HepG2 (cell line): ENCODE results near the gene THSD4. TPM values are rescaled to one million over a fixed set of nuclear protein-coding genes. Genes with fewer than 3 reads are reported as not detected.

Source experiments
- ATAC-seq: fragments of 200-7000 bp; cut with Tn5 transposase; 3 replicates; pipeline ENCODE4 v1.9.1; 2020; ENCODE audit warnings: mild to moderate bottlenecking, moderate library complexity
- BruUV-seq: library from RNA; stranded (reverse); fragments of 400-500 nt; replicated peaks from 2 replicates; lab custom pipeline; 2021; lab: Mats Ljungman, UMichigan
- CTCF ChIA-PET: fragments of 300-600 bp; formaldehyde crosslinking; extraction: SDS; loops from one replicate; lab custom pipeline; 2021; ENCODE audit warnings: low total read pairs, inconsistent platforms, low intra/inter-chr PET ratio; lab: Yijun Ruan, JAX
- POLR2A ChIA-PET: fragments of 350-600 bp; sonication (Branson Sonifier 250); formaldehyde crosslinking; loops from one replicate; lab custom pipeline; 2020; ENCODE audit warnings: antibody characterized with exemption, inconsistent platforms; lab: Yijun Ruan, JAX
- DNase-seq: peaks from one replicate; pipeline ENCODE4 v3.0.0-alpha.2; 2015; ENCODE audit warnings: low spot score
- FAIRE-seq: peaks from 3 replicates; lab custom pipeline; 2011; peaks lifted over from hg19 to GRCh38; lab: Jason Lieb, UNC
- H2AFZ ChIP-seq: one replicate; pipeline ENCODE4 v1.6.1; 2011; ENCODE audit warnings: low read length, inconsistent platforms
- H3K27ac ChIP-seq: fragments of 300-600 bp; 3 replicates; pipeline ENCODE4 v1.8.0; 2011; ENCODE audit warnings: mixed run types, mild to moderate bottlenecking, mixed read lengths, low read length, inconsistent platforms; ENCODE audit not compliant: insufficient read depth; ENCODE audit errors: extremely low read length
- H3K27me3 ChIP-seq, 2 experiments: fragments of 200-600 bp in 1 of 2; 2 replicates in 1 of 2; 3 replicates in 1 of 2; pipeline versions ENCODE4 v1.6.0 to v1.8.0; 2011; ENCODE audit warnings: low read length in 2 of 2, mild to moderate bottlenecking in 2 of 2, moderate library complexity in 2 of 2, inconsistent platforms in 1 of 2; ENCODE audit not compliant: insufficient read depth in 2 of 2, control insufficient read depth in 1 of 2
- H3K36me3 ChIP-seq, 2 experiments: fragments of 200-600 bp in 1 of 2; replicated peaks in 1 of 2; 2 replicates in 1 of 2; 3 replicates in 1 of 2; pipeline versions ENCODE4 v1.5.1 to v1.8.0; 2011; ENCODE audit warnings: low read length in 2 of 2, inconsistent platforms in 1 of 2; ENCODE audit not compliant: insufficient read depth in 2 of 2, control insufficient read depth in 1 of 2
- H3K4me1 ChIP-seq: 2 replicates; pipeline ENCODE4 v1.5.1; 2012; ENCODE audit warnings: low read length, inconsistent platforms; ENCODE audit not compliant: insufficient read depth
- H3K4me2 ChIP-seq: 2 replicates; pipeline ENCODE4 v1.6.0; 2011; ENCODE audit warnings: low read depth, low read length, inconsistent platforms
- H3K4me3 ChIP-seq, 3 experiments: fragments of 200-600 bp in 1 of 3; sonication (generic), shearing (Covaris generic) in 1 of 3; replicated peaks in 1 of 3; 2 replicates each; pipeline ENCODE4 v1.5.1; 2011 to 2016; ENCODE audit warnings: low read length in 3 of 3, inconsistent platforms in 2 of 3, low read depth in 2 of 3, mild to moderate bottlenecking in 2 of 3, control low read depth in 1 of 3, mixed read lengths in 1 of 3; ENCODE audit not compliant: insufficient read depth in 1 of 3
- H3K79me2 ChIP-seq: one replicate; pipeline ENCODE4 v1.6.1; 2011; ENCODE audit warnings: low read length, inconsistent platforms; ENCODE audit not compliant: insufficient read depth
- H3K9ac ChIP-seq: 2 replicates; pipeline ENCODE4 v1.6.0; 2011; ENCODE audit warnings: mild to moderate bottlenecking, low read depth, low read length, inconsistent platforms; ENCODE audit not compliant: insufficient read depth
- H3K9me3 ChIP-seq: 2 replicates; pipeline ENCODE4 v1.5.1; 2012; ENCODE audit warnings: mild to moderate bottlenecking, low read length
- H4K20me1 ChIP-seq: 2 replicates; pipeline ENCODE4 v1.6.0; 2011; ENCODE audit warnings: inconsistent platforms, mild to moderate bottlenecking, low read length, moderate library complexity; ENCODE audit not compliant: insufficient read depth
- CBX5 ChIP-seq: sonication (generic); formaldehyde crosslinking; IDR thresholded peaks from 2 replicates; pipeline ENCODE4 v1.4.0; 2020; ENCODE audit warnings: missing genetic modification reagents, borderline replicate concordance
- ETV6 ChIP-seq: sonication (generic); formaldehyde crosslinking; conservative IDR thresholded peaks from 2 replicates; pipeline ENCODE4 v1.4.0; 2020; ENCODE audit warnings: missing genetic modification reagents
- FOXA1 ChIP-seq, 2 experiments: fragments of 450-650 bp in 1 of 2; sonication (generic) in 1 of 2; formaldehyde crosslinking in 1 of 2; IDR thresholded peaks; 2 replicates each; pipeline versions ENCODE4 v1.4.0 to v1.6.1; 2016 to 2020; ENCODE audit warnings: missing genetic modification reagents in 1 of 2
- NFIB ChIP-seq: sonication (generic); formaldehyde crosslinking; IDR thresholded peaks from 2 replicates; pipeline ENCODE4 v1.9.0; 2021; ENCODE audit warnings: missing genetic modification reagents, mild to moderate bottlenecking, borderline replicate concordance
- PPARG ChIP-seq: conservative IDR thresholded peaks from 2 replicates; pipeline ENCODE4 v1.6.1; 2016; ENCODE audit warnings: missing biosample characterization, missing genetic modification reagents
- RAD51 ChIP-seq: fragments of 450-650 bp; IDR thresholded peaks from 2 replicates; pipeline ENCODE4 v1.6.1; 2016; ENCODE audit warnings: borderline replicate concordance
- RARA ChIP-seq: IDR thresholded peaks from 2 replicates; pipeline ENCODE4 v1.6.1; 2016; ENCODE audit warnings: missing genetic modification reagents, missing compliant biosample characterization
- SRSF1 ChIP-seq: fragments of 200-400 bp; formaldehyde crosslinking; optimal IDR thresholded peaks from 2 replicates; pipeline ENCODE3; 2017; ENCODE audit warnings: mild to moderate bottlenecking, low read depth, low read length, moderate library complexity
- TFDP2 ChIP-seq: sonication (generic); formaldehyde crosslinking; IDR thresholded peaks from 2 replicates; pipeline ENCODE4 v1.4.0; 2020; ENCODE audit warnings: missing genetic modification reagents
- ZNF292 ChIP-seq: sonication (generic); formaldehyde crosslinking; IDR thresholded peaks from 2 replicates; pipeline ENCODE4 v1.8.1; 2022; ENCODE audit warnings: mild to moderate bottlenecking, low read depth, missing genetic modification reagents, borderline replicate concordance
- ZNF598 ChIP-seq: sonication (generic); formaldehyde crosslinking; IDR thresholded peaks from 2 replicates; pipeline ENCODE4 v1.5.1; 2020; ENCODE audit warnings: mild to moderate bottlenecking, missing genetic modification reagents, borderline replicate concordance
- ZNF616 ChIP-seq: sonication (generic); formaldehyde crosslinking; IDR thresholded peaks from 2 replicates; pipeline ENCODE4 v1.5.0; 2020; ENCODE audit warnings: low read depth, mild to moderate bottlenecking, missing genetic modification reagents
- WGBS: methylation state at CpG from one replicate; pipeline ENCODE4 v1.1.6; 2017; ENCODE audit warnings: low lambda C conversion rate; 5-methylcytosine and 5-hydroxymethylcytosine counted together
- in situ Hi-C: cut with HindIII; loops from 2 replicates; pipeline ENCODE4 v1.10.0; 2017; ENCODE audit warnings: low pct_unique_long_range_greater_than_20kb; ENCODE audit not compliant: extremely low pct_ligation_motif_present
- intact Hi-C: fragments of 100-400 bp; cut with micrococcal nuclease; formaldehyde crosslinking; loops from one replicate; pipeline ENCODE4 v1.10.0; 2022; ENCODE audit not compliant: unreplicated experiment
- polyA plus RNA-seq, 8 experiments: library from polyadenylated mRNA; depleted of rRNA in 3 of 8; stranded (reverse) in 7 of 8; unstranded in 1 of 8; fragments of >200 nt; fragmentation: Illumina TruSeq in 4 of 8; extraction: Trizol in 4 of 8; gene quantifications; 2 replicates each; pipeline versions ENCODE4 v1.2.1 to v1.2.3, GENCODE V29; 2011 to 2016; ENCODE audit warnings: low read depth in 4 of 8, missing spikeins in 1 of 8, mixed read lengths in 1 of 8; ENCODE audit not compliant: insufficient read depth in 1 of 8
- total RNA-seq, 5 experiments: library from RNA; depleted of rRNA; stranded (reverse); fragments of >200 nt; fragmentation: Illumina TruSeq; extraction: Trizol; gene quantifications; 2 replicates each; pipeline ENCODE4 v1.2.3, GENCODE V29; 2016; ENCODE audit warnings: low read depth in 1 of 5

THSD4 gene
- total and polyA plus RNA-seq, 2 of the 13 experiments (the other 11 are each of a cell fraction or from before 2014, with no cell fraction given), result 0.07 to 0.21 TPM

- CTCF ChIA-PET, result no interaction called here
- in situ Hi-C loops (no loop called here), intact Hi-C loops (no loop called here)
- FAIRE-seq, result no peak
- no peak for TF ChIP-seq PPARG (CRISPR knock-in tag)
- no peak for TF ChIP-seq TFDP2 (CRISPR knock-in tag)
- no peak for TF ChIP-seq SRSF1
- TF ChIP-seq ZNF292, result no peak
- TF ChIP-seq RARA (CRISPR knock-in tag), result no peak
- TF ChIP-seq ETV6 (CRISPR knock-in tag), result no peak
- no peak for TF ChIP-seq NFIB (CRISPR knock-in tag)
- TF ChIP-seq ZNF598 (CRISPR knock-in tag), result no peak
- no peak for TF ChIP-seq RAD51
- no peak for TF ChIP-seq CBX5 (CRISPR knock-in tag)
- no peak for TF ChIP-seq FOXA1 (IDR thresholded peaks at IDR 0.05)
- TF ChIP-seq FOXA1 (CRISPR knock-in tag; IDR thresholded peaks at IDR 0.05), result no peak
- TF ChIP-seq ZNF616 (CRISPR knock-in tag), result no peak
- Histone ChIP-seq H3K4me1 (no peaks in the 10 kb centered on the region), H3K36me3 (no peaks in the 10 kb centered on the region), H3K4me2 (no peak overlapping the region), H3K9ac (no peak overlapping the region), H3K79me2 (no peaks in the 10 kb centered on the region), H4K20me1 (no peaks in the 10 kb centered on the region), H3K27me3 (no peaks in the 10 kb centered on the region), H3K4me3 (no peak overlapping the region), H3K9me3 (no peaks in the 10 kb centered on the region), H2AFZ (no peak overlapping the region), H3K27ac (no peak overlapping the region)
- POLR2A ChIA-PET, result no interaction called here
- no TSS peak for BruUV-seq
- WGBS, result 25% methylated on average over 3 of the region's 3 CpGs
- no peak for ATAC-seq
- no peak for DNase-seq
Measured at GRCh38 chr15:71096676-71097075, 18.6 kb upstream of the THSD4 start.
